GM19193 (cell line): ENCODE data around the gene CDH24.

Experiments
- POLR2A ChIP-seq: IDR thresholded peaks from 4 replicates; pipeline ENCODE4 v1.6.1; 2011; ENCODE audit not compliant: insufficient read depth, insufficient read length; ENCODE audit errors: extremely low read depth

CDH24 gene, protein sequence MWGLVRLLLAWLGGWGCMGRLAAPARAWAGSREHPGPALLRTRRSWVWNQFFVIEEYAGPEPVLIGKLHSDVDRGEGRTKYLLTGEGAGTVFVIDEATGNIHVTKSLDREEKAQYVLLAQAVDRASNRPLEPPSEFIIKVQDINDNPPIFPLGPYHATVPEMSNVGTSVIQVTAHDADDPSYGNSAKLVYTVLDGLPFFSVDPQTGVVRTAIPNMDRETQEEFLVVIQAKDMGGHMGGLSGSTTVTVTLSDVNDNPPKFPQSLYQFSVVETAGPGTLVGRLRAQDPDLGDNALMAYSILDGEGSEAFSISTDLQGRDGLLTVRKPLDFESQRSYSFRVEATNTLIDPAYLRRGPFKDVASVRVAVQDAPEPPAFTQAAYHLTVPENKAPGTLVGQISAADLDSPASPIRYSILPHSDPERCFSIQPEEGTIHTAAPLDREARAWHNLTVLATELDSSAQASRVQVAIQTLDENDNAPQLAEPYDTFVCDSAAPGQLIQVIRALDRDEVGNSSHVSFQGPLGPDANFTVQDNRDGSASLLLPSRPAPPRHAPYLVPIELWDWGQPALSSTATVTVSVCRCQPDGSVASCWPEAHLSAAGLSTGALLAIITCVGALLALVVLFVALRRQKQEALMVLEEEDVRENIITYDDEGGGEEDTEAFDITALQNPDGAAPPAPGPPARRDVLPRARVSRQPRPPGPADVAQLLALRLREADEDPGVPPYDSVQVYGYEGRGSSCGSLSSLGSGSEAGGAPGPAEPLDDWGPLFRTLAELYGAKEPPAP

DNA sequence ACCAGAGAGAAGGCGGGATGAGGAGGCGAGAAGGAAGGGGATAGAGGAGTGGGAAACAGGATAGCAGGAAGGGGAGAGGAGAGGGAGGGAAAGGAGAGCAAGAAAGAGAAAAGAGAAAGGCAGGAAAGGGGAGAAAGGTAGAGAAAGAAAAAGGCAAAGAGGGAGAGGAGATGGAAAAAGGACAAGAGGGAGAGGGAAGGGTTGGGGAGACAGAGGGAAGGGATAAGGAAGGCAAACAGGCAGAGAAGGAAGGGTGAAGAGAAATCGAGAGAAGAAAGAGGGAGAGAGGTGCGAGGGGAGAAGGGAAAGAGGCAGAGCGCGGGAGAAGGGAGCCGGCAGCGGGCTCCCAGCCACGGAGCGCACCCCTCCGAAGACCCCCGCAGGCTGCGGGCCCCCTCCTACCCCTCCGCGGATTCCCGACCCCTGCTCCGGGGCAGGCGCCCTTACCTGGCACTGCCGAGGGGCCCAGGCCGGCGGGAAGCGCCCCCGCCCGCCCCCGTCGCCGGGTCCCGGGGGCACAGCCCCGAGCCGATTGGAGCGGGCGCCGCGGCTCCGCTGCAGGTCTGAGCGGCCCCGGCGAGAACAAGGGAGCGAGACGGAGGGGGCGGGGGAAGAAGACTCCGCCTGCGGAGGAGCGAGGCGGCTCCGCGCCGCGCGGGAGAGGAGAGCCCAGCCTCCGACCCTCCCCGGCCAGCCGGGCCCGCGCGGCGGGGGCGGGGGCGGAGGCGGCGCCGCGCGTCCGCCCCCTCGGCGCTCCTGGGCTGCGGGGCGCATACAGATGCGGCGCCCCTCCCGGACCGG, at the start of gene CDH24:
CDH24 (minus strand) TSS at position 565 of the 801 bp plus-strand sequence. CDS start 1,787 bp downstream, outside the sequence.
- TF ChIP-seq POLR2A: no peak

DNA sequence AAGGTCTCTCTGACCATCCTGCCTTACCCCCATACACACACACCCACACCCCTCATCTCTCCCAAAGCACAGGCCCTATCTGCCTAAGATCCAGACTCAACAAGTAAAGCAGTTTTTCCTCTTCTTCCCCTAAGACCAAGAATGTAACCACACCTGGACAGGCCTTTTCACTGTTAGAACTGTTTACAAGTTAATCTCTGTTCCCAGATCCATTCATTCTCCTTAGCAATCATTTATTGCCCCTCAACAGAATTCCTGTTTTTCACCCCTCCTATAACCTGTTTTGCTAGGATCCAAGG, 49.4 kb upstream of the CDH24 start:
- TF ChIP-seq POLR2A: no peak

DNA sequence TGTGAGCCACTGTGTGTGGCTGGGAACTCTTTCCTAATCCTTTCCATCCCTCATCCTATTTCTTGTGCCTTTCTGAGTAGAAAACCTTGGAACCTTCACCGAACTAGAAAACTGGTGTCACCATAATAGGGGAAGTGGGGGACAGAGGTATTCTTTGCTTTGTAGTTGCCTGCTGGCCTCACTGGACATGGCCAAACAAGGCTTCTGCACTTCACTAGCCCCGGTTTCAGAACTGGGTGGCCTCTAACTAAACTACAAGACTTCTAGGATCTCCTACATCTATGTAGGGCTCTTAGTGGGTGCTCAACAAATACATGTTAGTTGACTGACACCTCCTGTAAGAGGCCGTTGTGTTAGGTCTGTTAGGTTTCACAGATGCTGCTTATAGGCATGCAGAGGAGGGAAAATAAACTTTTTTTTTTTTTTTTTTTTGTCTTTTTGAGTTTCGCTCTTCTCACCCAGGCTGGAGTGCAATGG, 48.1 kb upstream of the CDH24 start:
- no peak for TF ChIP-seq POLR2A

DNA sequence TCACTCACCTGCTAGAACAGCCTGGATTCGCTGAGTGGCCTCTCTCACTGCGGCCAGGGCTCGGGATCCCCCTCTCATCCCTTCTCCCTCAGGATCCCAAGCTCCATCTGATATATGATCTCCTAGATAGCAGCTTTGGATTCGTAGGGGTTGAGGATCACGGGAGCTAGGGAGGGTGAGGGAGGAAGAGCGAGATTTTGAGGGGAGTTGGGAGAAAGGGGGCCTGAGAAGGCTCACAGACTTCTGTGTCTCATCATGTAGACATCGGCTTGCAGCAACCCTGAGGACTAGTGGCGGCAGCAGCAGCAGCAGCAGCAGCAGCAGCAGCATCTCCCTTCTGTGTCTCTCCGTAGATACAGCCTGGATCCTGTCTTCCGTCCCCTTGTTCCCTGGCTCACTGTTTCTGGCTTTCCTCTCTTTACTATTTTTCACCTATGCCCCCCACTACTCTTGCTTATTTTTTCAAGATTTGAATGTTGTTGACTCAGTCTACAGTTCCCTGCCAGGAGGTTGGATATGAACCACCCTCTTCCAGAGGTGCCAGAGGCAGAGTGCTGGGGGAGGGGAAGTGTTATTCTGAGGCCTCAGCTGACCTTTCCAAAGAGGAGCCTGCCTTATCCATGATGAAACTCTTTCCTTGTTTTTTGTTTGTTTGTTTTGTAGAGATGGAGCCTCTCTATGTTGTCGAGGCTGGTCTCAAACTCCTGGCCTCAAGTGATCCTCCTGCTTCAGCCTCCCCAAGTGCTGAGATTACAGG, 47.4 kb upstream of the CDH24 start, which contains the start of gene CIROP:
CIROP (minus strand) TSS at position 399 of the 757 bp plus-strand sequence; CDS start at position 330, 69 bp downstream.
- TF ChIP-seq POLR2A: no peak

DNA sequence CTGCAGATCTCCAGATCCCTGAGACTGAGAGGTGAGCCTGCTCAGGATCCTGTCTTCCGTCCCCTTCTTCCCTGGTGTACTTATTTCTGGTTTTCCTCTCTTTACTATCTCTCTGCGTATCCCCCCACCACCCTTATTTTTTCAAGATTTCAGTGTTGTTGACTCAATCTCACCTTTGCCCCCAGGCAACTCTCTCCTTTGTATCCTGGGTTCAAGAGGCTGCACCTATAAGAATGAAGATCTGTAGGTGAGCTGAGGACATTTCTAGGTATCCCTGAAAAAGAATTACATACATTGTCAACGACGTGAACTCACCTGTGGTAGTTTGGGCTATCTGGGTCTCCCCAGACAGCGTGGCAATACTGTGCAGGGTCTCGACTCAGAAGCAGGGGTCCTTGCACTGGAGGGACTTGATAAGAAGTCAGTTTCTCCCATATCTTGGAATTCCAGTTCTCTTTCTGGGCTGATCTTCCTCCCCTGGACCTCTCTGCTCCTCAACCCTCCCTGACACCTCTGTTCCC, 46.8 kb upstream of the CDH24 start:
- no peak for TF ChIP-seq POLR2A

DNA sequence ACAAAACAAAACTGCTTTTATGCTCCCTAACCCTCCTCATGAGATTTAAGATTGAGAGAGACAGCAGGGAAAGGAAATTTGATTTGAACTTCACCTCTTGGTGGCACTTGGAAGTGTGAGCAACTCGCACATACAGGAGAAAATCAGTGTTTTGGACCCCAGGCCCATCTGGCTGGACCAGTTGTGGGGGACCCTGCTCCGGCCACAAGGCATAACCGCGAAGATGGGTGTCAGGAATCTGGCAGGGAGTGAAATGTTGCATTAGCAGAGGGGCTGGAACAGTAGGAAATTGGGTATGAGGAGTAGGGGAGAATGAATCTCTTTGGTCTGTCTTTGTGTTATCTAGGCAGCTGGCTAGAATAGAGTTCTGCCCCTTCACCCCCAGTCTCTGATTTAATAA, 46.3 kb upstream of the CDH24 start:
- no peak for TF ChIP-seq POLR2A

DNA sequence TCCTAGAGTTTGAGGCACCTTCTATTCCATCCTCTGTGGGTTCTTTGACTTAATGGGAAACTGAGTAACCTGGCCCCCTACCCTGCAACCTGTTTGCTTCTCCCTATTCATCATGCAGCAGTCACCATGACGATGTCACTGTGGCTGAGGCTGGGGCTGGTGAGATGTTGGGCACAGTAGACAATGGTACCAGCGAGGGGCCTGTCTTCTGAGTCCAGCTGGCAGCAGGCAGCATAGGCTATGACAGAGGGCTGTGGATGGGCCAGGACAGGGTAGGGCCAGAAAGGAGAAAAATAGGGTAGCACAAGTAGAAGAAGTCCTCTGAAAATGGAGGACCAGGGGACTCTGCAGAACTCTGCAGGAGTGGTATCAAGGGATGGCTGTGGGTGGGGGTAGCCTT, 45.5 kb upstream of the CDH24 start:
- TF ChIP-seq POLR2A: no peak

DNA sequence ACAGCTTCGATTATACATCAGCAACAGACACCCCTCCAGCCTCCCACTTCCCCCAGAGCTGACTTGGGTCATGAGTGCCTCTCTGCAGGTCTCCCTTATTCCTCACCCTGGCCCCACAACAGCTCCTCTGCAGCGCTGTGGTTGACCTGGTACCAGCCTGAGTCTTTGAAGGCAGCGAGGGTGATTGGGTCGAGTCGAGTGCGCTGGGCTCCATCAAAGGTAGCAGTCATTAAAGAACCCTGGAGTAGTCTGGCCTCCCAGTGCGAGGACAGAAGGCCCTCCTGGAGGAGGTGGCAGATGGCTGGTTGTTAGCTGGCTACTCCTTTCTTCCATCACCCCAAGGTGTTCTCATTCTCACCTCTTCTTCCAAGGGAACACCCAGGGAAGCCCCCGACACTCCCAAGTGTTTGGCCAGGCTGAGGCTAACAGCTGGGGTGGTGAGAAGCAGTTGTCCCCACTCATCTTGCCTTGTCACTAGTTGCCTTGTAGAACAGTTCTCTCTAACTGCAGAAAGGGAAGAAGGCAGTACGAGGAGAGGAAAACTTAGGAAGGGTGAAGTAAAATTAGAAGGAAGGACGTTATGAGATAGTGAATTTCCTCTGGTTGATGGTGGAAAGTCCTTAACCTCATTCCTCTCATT, 44.8 kb upstream of the CDH24 start:
- TF ChIP-seq POLR2A: no peak

DNA sequence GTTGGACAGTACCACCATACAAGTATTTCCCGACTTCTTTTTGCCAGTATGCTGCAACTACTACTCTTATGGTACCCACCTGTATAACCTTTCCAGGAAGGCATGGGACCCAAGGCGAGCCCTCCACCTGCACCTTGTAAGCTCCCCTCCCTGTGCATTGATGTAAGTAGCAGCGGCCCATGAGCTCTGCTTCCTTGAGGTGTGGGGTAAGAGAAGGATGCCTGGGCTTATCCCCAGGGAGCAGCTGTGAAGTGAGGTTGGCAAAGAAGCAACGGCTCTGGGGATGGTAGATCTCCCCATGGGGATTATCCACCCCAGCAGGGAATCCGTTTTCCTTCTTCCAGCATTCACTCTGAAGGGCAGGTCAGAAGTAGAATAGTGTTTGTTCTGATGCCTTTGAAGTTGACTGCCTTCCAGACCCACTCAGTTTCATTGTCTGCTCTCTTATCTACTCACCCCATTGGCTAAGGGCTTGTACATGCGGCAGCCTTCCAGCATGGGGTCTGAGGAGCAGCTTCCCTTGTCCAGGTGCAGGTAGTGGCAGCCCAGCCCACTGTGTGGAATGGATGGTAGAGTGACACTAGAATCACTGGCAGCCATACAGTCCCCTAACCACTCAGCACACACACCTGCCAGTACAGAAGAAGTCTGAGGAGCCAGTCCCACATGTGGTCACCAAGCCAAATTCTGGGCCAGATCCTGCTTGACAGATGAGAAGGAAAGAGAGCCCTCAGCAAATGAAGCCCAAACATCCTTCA, 44.1 kb upstream of the CDH24 start:
- no peak for TF ChIP-seq POLR2A

DNA sequence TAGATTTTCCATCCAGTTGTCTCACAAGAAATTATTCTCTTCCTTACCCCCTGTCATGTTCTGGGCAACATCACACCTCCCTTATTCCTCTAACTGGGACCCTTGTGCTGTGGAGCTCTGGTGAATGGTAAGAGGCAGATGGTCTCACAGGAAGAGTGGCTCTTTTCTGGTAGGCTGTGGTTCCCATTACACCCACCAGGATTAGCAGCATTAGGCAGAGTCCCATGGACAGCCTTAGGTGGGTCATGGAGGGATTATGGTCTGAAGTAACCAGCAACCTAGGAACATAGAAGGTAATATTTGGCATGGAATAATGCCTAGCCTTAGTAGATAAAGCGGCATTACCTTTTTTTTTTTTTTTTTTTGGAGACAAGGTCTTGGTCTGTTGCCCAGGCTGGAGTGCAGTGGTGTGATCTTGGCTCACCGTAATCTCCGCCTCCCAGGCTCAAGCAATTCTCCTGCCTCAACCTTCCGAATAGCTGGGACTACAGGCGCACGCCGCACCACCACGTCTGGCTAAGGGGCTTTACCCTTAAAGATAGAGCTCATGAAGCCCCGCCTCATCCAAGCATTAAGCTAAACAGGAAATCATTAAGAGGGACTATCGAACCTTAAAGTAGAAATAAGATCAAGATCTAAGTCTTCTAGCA, 42.0 kb upstream of the CDH24 start:
- TF ChIP-seq POLR2A: no peak

DNA sequence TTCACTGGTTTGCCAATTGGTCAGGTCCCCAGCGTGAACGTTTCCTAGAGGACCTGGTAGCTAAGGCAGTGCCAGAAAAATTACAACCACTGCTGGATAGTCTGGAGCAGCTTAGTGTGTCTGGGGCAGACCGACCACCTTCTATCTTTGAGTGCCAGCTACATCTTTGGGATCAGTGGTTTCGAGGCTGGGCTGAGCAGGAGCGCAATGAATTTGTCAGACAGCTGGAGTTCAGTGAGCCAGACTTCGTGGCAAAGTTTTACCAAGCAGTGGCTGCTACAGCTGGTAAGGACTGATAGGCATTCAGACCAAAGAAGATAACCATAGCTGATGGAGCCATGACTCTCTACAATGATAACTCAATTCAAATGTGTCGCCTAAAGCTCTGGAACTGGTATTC, 40.5 kb upstream of the CDH24 start:
- no peak for TF ChIP-seq POLR2A
